Lower leg skin (tissue), 3 donors: ENCODE measurements around the gene FKBP1A.

ENCODE experiments used
- CTCF ChIP-seq, 3 donors: fragments of 450-650 bp; IDR thresholded peaks; one replicate each; pipeline ENCODE4 v1.5.1; 2016; ENCODE audit warnings: antibody characterized with exemption in 3 of 3, mild to moderate bottlenecking in 3 of 3, moderate library complexity in 2 of 3
- POLR2A ChIP-seq, 2 donors: fragments of 450-650 bp; IDR thresholded peaks; one replicate each; pipeline ENCODE4 v1.6.1; 2016 to 2017; ENCODE audit warnings: antibody characterized with exemption in 2 of 2, mild to moderate bottlenecking in 1 of 2, moderate library complexity in 1 of 2

- TF ChIP-seq CTCF (IDR thresholded peaks at IDR 0.05) (no peak), POLR2A (IDR thresholded peaks at IDR 0.05) (no peak)
Observed at GRCh38 chr20:1424336-1424735, 31.5 kb upstream of the FKBP1A start.
